ENCODE results near the gene GCC2. TPM values are rescaled to one million over a fixed set of nuclear protein-coding genes. Genes with fewer than 3 reads are reported as not detected.

GCC2 gene
- total and polyA plus RNA-seq, 9 of the 15 experiments (the other 6 are each of a cell fraction or from before 2014, with no cell fraction given), result 11.4 to 35.7 (median 19.9) TPM

DNA sequence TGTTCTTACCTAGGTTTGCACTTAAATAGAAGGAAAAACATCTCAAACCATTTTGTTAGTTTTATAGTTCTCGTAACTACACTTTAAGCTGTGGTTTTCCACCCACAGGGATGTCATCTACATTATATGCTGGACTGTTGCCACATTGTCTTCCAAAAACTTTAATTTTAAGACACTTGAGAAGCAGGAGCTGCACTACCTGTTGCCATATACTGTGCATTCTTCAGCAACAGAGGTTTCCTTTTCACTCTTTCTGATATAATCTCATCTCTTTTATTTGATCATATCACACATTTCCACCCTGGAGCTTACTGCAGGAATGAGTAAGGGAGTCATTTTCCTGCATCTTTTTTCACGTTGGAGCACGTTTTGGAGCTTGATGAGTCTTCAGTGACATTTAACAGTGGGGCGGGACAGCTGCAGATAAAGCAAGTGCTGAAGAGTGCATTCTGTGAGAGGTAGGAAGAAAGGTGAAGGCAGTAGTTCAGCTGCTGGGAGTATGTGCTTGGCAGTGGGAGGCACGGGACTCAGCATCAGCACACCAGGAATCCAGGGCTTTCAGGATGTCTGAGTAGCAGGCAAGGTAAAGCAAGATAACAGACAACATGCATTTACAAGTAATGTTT is 89.1 kb downstream of the GCC2 start:
- no peaks in the 10 kb centered on the region for H3K9me1 ChIP-seq (ENCODE audit: control insufficient read depth, insufficient read depth, low read length)

More for the DNA sequence above, 89.1 kb downstream of the GCC2 start:
- ChIA-PET CTCF (ENCODE audit: low intra/inter-chr PET ratio) (no interaction called here), POLR2A (interaction anchor here (0.8 kb wide), 1 partner anchor 17 kb away, joined by 3 read pairs; no protein-coding TSS in a partner anchor)
- DNase-seq (ENCODE audit: extremely low read depth in 1 of 4, low spot score in 3 of 4) (no peak), ATAC-seq (no peak), FAIRE-seq (peak; percentile 51)
- in situ Hi-C loops (cut with MboI) (no loop called here), intact Hi-C loops (cut with micrococcal nuclease) (loop anchor here (5.0 kb wide), 1 partner anchor 49 kb away; no protein-coding TSS in a partner anchor)
- peaks cover 10 to 17% of the 10 kb centered on the region in 2 experiments; a peak in 4 of 5 replicates for H3K4me1 ChIP-seq (replicated peaks in 1 of 2; ENCODE audit: control insufficient read depth in 2 of 2, insufficient read depth in 2 of 2, low read length in 2 of 2)
- H3K9me3 ChIP-seq (replicated peaks; ENCODE audit: control insufficient read depth, insufficient read depth, low read depth, low read length), result no peaks in the 10 kb centered on the region
- no peak overlapping the region for H3K27ac ChIP-seq (ENCODE audit: extremely low read depth, low read depth, low read length)
- no peak overlapping the region for H3K4me2 ChIP-seq (ENCODE audit: insufficient read depth, low read length)
- peaks cover 19% of the 10 kb centered on the region; the same call in 1 of the 2 replicates for H4K20me1 ChIP-seq (replicated peaks; ENCODE audit: control insufficient read depth, insufficient read depth, low read length)
- peaks cover 21% of the 10 kb centered on the region for H3K36me3 ChIP-seq (ENCODE audit: control insufficient read depth, insufficient read depth, low read length)
- no peaks in the 10 kb centered on the region for H3K27me3 ChIP-seq (ENCODE audit: control insufficient read depth in 2 of 2, insufficient read depth in 2 of 2, low read length in 2 of 2)
- no TSS peak for BruUV-seq (replicated peaks)
- no peak overlapping the region for H3K4me3 ChIP-seq
- WGBS (ENCODE audit: insufficient coverage, low coverage, missing lambda C conversion rate), result 33% methylated on average over 5 of the region's 5 CpGs
- no peak overlapping the region for H2AFZ ChIP-seq (ENCODE audit: low read depth, low read length)
- no peak overlapping the region; a peak in 1 of 4 replicates for H3K9ac ChIP-seq (ENCODE audit: insufficient read depth in 1 of 2, low read depth in 2 of 2, low read length in 2 of 2)
- H3K79me2 ChIP-seq (ENCODE audit: control insufficient read depth, insufficient read depth, low read length), result peaks cover 88% of the 10 kb centered on the region
- no peak for TF ChIP-seq ETV6 (IDR thresholded peaks at IDR 0.05; ENCODE audit: borderline replicate concordance in 1 of 2, low read depth in 2 of 2, low read length in 1 of 2)
- TF ChIP-seq ETV6 (CRISPR knock-in tag; IDR thresholded peaks at IDR 0.05; ENCODE audit: borderline replicate concordance), result no peak
- TF ChIP-seq ARID2 (IDR thresholded peaks at IDR 0.05), result no peak
- TF ChIP-seq, protein P1, sequence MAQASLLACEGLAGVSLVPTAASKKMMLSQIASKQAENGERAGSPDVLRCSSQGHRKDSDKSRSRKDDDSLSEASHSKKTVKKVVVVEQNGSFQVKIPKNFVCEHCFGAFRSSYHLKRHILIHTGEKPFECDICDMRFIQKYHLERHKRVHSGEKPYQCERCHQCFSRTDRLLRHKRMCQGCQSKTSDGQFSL (CRISPR knock-in tag; IDR thresholded peaks at IDR 0.05), result no peak
- TF ChIP-seq, protein P1 (tag; IDR thresholded peaks at IDR 0.05), result no peak
- TF ChIP-seq, protein P2, sequence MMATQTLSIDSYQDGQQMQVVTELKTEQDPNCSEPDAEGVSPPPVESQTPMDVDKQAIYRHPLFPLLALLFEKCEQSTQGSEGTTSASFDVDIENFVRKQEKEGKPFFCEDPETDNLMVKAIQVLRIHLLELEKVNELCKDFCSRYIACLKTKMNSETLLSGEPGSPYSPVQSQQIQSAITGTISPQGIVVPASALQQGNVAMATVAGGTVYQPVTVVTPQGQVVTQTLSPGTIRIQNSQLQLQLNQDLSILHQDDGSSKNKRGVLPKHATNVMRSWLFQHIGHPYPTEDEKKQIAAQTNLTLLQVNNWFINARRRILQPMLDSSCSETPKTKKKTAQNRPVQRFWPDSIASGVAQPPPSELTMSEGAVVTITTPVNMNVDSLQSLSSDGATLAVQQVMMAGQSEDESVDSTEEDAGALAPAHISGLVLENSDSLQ (IDR thresholded peaks at IDR 0.05), result 0 out of 2 replicates have a peak, but pooled peaks have one; percentile 12
- TF ChIP-seq, protein P3, sequence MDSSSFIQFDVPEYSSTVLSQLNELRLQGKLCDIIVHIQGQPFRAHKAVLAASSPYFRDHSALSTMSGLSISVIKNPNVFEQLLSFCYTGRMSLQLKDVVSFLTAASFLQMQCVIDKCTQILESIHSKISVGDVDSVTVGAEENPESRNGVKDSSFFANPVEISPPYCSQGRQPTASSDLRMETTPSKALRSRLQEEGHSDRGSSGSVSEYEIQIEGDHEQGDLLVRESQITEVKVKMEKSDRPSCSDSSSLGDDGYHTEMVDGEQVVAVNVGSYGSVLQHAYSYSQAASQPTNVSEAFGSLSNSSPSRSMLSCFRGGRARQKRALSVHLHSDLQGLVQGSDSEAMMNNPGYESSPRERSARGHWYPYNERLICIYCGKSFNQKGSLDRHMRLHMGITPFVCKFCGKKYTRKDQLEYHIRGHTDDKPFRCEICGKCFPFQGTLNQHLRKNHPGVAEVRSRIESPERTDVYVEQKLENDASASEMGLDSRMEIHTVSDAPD (CRISPR knock-in tag; IDR thresholded peaks at IDR 0.05), result no peak
- TF ChIP-seq SIN3B (IDR thresholded peaks at IDR 0.05; ENCODE audit: low read depth), result no peak
- TF ChIP-seq ZNF41 (CRISPR knock-in tag; conservative IDR thresholded peaks at IDR 0.05), result no peak
- TF ChIP-seq CBFA2T3 (IDR thresholded peaks at IDR 0.05), result 0 out of 2 replicates have a peak, but pooled peaks have one; percentile 5
